NCI-H748 treated with DMSO at 0.1 percent for 48 hours (cell line): ENCODE data around the gene CHKB.
"Not testable (repeated sequence)": the region's sequence is repeated elsewhere in the genome, so short reads cannot be mapped to it uniquely, and the experiment has no call there.

Source experiments
- DNase-seq: peaks from one replicate; lab custom pipeline; 2025; lab: John Stamatoyannopoulos, UW

CHKB gene

DNA sequence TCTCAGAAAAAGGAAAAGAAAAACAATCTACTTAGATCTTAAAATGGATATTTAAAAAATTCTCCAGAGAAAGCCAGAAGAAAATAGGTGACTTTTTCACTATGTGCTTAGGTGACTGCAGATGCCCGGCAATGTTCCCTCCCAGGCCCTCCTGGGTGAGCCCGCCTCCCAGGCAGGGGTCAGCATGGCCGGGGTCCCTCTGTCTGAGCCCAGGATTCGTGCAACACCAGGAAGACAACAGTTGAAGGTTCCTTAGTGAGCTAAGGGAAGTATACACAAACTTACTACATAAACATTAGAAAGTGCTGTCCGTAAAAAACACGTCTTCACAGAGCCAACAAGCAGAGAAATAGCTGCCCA is 29.5 kb upstream of the CHKB start:
- DNase-seq: no peak

DNA sequence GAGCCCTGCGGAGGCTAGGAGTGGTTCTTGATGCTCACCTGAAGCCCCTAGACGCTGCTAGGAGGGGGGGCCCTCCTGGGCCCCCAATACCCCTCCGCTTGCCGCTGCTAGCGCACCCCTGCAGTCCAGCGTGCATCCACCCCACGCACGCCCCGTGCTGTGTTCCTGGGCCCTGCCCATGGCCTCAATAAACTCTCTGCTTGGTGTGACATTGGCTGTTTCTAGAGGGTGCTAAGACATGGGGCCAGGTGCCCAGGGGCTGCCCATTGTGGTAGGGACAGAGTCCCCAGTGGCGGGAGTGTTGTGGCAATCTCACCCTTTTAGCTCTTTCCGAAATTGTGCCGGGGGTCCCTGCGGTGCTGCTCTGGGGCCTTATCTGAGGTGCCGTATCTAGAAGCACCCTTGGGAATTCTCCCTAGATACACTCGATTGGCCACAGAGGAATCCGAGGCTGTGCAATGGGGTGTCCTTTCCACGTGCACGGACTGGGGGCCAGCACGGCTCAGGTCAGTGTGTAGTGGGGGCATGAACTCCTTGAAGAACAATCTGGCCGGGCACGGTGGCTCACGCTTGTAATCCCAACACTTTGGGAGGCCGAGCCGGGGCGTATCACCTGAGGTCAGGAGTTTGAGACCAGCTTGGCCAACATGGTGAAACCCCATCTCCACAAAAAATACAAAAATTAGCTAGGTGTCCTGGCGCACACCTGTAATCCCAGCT is 28.9 kb upstream of the CHKB start:
- no peak for DNase-seq

- no peak for DNase-seq
These were observed 27.9 kb upstream of the CHKB start for GRCh38 chr22:50610581-50610980.

- DNase-seq: no peak
These were observed 27.4 kb upstream of the CHKB start for GRCh38 chr22:50610041-50610451.

DNA sequence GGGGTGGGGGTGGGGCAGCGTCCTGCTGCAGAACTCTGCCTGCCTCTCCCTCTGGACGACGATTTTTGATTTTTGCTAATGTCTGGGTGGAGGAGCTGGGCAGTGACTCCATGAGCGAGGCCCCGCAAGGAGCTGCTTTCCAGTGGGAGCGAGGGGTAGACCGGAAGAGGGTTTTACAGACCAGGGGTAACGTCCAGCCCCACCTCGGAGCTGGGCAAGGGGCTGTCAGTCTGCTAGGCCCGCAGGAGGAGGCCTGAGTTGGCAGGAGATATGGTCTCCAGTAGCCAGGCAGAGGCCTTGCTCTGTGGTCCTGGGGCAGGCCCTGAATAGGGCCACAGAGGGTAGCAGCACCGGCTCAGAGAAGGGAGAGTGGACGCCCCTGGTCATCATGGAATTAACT is 26.9 kb upstream of the CHKB start:
- no peak for DNase-seq

GRCh38 chr22:50608996-50609395 is 26.3 kb upstream of the CHKB start:
- DNase-seq: no peak

GRCh38 chr22:50608058-50608840 is 25.6 kb upstream of the CHKB start:
- not testable (repeated sequence) for DNase-seq

- no peak for DNase-seq
These were observed 25.0 kb upstream of the CHKB start for GRCh38 chr22:50607659-50608020.

DNA sequence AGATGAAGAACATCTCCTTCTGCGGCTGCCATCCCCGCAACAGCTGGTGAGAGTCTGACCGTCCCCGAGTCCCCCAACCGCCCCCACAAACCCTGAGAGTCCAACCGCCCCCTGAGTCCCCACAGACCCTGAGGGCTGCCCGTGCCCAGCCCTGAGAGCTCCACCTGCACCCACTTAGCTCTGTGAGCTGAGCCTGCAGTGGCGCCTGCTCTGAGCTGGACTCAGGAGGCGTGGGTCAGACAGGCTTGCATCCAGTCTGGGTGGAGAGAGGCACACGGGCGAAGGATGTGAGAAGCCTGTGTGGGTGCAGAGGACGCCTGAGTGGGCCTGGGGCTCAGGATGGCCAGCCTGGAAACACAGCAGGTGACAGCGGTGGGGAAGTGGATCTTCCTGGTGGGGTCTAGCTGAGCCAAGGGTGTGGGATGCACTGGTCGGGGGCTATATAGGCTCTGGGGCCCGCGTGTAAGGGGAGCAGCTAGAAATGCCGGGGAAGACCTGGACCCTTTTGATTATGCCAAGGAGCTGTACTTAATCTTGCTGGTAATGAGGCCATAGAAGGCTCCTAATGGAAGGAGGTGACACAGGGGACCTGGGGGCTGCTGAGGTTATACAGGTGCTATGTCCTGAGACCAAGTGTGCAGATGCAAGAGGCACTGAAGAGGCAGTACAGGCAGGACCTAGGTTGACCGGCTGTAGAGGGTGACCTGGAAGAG is 24.5 kb upstream of the CHKB start:
- no peak for DNase-seq

DNA sequence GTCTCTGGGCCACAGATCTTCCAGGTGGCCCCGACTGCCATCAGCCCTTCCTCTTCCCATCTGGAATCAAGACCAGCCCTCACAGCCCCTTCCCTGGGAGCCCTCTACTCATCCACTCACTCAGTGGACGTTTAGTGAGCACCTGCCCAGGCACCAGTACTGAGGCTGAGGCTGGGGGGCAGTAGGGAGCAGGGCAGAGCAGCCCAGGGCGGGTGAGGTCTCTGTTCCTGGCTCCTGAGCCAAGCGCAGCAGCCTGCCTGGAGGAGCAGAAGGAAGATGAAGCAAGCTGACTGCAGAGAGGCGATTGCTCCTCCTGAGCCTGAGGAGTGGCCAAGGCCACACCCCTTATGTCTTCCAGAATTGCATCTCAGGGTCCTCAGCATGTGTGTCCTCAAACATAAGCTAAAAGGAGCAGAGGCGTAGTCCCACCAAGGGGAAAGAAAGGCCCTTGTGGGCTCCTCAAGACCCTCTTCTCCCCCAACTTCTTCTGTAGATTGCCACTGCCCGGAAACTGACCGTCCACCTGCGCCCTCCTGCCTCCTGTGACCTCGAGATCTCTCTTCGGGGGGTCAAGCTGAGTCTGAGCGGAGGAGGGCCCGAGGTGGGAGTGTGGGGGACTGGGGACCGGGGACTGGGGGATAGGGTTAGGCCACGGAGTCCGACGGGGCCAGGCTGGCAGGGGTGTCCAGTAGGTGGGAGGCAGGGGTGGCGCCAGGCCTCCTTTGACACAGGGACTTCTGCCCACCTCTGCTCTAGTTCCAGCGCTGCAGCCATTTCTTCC is 23.7 kb upstream of the CHKB start:
- DNase-seq: no peak

- DNase-seq: no peak
These were observed 23.0 kb upstream of the CHKB start for GRCh38 chr22:50605613-50606074.

DNA sequence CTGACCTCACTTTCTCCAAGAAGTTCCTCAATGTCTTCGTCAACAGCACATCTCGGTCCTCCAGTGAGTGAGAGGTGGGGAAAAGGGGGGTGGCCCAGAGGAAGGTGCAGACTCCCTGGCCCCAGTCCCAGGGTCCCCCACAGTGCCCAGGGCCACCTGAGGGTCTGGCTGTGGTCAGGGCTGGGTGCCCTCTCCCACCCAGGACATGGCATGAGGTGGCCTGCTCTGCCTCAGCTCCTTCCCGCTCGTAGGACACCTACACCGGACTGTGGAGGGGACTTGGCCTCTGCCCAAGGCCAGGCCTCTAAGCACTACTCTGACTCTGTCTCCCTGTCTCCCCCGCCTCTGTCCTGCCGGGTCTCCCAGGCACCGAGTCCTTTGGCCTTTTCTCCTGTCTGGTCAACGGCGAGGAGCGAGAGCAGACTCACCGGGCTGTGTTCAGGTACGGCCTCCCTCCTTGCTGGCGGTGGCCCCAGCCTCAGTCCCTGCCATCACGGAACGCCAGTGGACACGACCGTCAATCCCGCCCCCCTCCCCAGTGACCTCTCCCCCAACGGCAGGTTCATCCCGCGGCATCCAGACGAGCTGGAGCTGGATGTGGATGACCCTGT is 22.5 kb upstream of the CHKB start:
- no peak for DNase-seq

DNA sequence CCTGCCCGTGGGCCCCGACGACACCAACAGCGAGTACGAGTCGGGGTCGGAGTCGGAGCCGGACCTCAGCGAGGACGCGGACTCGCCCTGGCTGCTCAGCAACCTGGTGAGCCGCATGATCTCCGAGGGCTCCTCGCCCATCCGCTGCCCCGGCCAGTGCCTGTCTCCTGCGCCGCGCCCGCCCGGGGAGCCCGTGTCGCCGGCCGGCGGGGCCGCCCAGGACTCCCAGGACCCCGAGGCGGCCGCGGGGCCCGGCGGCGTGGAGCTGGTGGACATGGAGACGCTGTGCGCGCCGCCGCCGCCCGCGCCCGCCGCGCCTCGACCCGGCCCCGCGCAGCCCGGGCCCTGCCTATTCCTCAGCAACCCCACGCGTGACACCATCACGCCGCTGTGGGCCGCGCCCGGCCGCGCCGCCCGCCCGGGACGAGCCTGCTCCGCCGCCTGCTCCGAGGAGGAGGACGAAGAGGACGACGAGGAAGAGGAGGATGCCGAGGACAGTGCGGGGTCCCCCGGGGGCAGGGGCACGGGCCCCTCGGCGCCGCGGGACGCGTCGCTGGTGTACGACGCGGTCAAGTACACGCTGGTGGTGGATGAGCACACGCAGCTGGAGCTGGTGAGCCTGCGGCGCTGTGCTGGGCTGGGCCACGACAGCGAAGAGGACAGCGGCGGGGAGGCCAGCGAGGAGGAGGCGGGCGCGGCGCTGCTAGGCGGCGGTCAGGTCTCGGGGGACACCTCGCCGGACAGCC is 21.8 kb upstream of the CHKB start:
- DNase-seq: no peak

DNA sequence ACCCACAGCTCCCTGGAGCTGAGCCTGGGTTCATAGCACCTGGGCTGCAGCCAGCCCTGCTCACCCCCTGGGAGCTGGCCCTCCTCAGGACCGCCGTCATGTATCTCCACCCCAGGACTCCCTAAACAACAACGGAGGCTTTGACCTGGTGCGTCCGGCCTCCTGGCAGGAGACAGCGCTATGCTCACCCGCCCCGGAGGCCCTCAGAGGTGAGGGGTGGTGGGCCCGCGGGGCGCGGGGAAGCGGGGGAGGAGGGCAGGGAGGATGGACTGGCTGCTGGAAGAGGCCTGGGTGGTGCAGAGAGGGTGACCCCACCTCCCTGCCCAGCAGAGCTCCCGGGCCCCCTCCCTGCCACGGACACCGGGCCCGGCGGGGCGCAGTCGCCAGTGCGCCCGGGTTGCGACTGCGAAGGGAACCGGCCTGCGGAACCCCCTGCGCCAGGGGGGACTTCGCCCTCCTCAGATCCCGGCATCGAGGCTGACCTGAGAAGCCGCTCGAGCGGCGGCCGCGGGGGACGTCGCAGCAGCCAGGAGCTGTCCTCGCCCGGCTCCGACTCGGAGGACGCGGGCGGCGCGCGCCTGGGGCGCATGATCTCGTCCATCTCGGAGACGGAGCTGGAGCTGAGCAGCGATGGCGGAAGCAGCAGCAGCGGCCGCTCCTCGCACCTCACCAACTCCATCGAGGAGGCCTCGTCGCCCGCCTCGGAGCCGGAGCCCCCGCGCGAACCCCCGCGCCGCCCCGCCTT is 21.0 kb upstream of the CHKB start:
- DNase-seq: no peak

GRCh38 chr22:50602338-50602700 is 19.7 kb upstream of the CHKB start:
- no peak for DNase-seq

DNA sequence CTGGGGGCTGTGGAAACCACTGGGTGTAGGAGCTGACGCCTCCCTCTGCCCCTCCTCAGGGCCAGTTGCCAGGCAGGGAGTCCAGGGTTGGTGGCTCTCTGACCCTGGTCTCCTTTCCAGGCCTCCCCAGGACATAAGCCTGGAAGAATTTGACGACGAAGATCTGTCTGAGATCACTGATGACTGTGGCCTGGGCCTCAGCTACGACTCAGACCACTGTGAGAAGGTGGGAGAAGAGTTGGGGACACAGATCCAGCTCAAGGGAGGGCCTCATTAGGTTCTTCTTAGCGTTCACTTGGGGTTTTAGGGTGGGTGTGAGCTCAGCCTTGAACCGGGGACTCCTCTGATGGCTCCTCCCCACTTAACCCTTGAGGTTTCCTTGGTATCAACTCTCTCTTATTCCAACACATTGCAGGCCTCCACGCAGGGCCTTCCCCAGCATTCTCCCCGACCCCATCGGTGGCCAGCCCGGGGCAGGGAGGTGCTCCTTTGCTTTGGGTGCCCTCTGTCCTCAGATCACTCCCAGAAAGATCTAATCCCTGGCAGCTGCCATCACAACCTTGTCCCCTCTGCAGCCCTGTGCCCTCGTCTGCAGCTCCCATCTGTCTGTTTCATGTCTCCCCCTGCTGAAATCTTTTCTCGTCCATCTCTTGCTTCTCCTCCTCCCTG is 19.2 kb upstream of the CHKB start:
- no peak for DNase-seq

- DNase-seq: no peak
These were observed 18.5 kb upstream of the CHKB start for GRCh38 chr22:50600967-50601668.

GRCh38 chr22:50600538-50600937 is 17.9 kb upstream of the CHKB start, which contains the start of gene MAPK8IP2:
MAPK8IP2 (plus strand) TSS chr22:50600793; CDS start chr22:50600819, 26 bp downstream.
- DNase-seq: peak; percentile 25

- no peak for DNase-seq
These were observed 17.3 kb upstream of the CHKB start for GRCh38 chr22:50599816-50600455.
